Natural killer cell (primary cell): ENCODE data around the gene ADAMTS14. TPM values are rescaled to one million over a fixed set of nuclear protein-coding genes. Genes with fewer than 3 reads are reported as not detected.

Source experiments
- ATAC-seq, 3 donors: fragments of 150-1000 bp in 2 of 3; fragments of 200-7000 bp in 1 of 3; cut with Tn5 transposase; 1 replicate in 1 of 3; 2 replicates in 2 of 3; pipeline ENCODE4 v1.10.0; 2021; ENCODE audit warnings: mild to moderate bottlenecking in 2 of 3, moderate library complexity in 2 of 3
- DNase-seq, 2 donors: peaks; one replicate each; pipeline versions ENCODE4 v3.0.0 to v3.0.0-alpha.2; 2013 to 2021; ENCODE audit warnings: mixed read lengths in 1 of 2
- H3K27ac ChIP-seq: one replicate; pipeline ENCODE4 v1.5.1; 2013; ENCODE audit warnings: mild to moderate bottlenecking, low read length
- H3K27me3 ChIP-seq: one replicate; pipeline ENCODE4 v1.6.1; 2013; ENCODE audit warnings: low read length; ENCODE audit not compliant: control insufficient read depth, insufficient read depth
- H3K36me3 ChIP-seq: one replicate; pipeline ENCODE4 v1.6.1; 2013; ENCODE audit warnings: low read length; ENCODE audit not compliant: control insufficient read depth, insufficient read depth
- H3K4me1 ChIP-seq: one replicate; pipeline ENCODE4 v1.6.1; 2013; ENCODE audit warnings: low read length; ENCODE audit not compliant: control insufficient read depth, insufficient read depth
- H3K4me3 ChIP-seq: one replicate; pipeline ENCODE4 v1.5.1; 2013; ENCODE audit warnings: low read length
- H3K9me3 ChIP-seq: one replicate; pipeline ENCODE4 v1.6.1; 2013; ENCODE audit warnings: low read length; ENCODE audit not compliant: control insufficient read depth, insufficient read depth
- H3K27ac Mint-ChIP-seq, 2 donors: one replicate each; pipeline ENCODE4 v1.8.0; 2022; ENCODE audit warnings: mild to moderate bottlenecking in 2 of 2, mixed read lengths in 2 of 2, moderate library complexity in 1 of 2
- H3K27me3 Mint-ChIP-seq, 2 donors: one replicate each; pipeline ENCODE4 v1.8.0; 2022; ENCODE audit warnings: low read depth in 2 of 2, mixed read lengths in 2 of 2
- H3K36me3 Mint-ChIP-seq: one replicate; pipeline ENCODE4 v1.8.0; 2022; ENCODE audit warnings: mixed read lengths
- H3K4me1 Mint-ChIP-seq, 2 donors: one replicate each; pipeline ENCODE4 v1.8.0; 2022; ENCODE audit warnings: mixed read lengths in 2 of 2
- H3K4me3 Mint-ChIP-seq: one replicate; pipeline ENCODE4 v1.8.0; 2022; ENCODE audit warnings: mild to moderate bottlenecking, moderate library complexity, mixed read lengths
- H3K9me3 Mint-ChIP-seq, 2 donors: one replicate each; pipeline ENCODE4 v1.8.0; 2022; ENCODE audit warnings: mixed read lengths in 2 of 2
- WGBS: methylation state at CpG from one replicate; pipeline ENCODE4 v1.1.7; 2013; ENCODE audit warnings: missing lambda C conversion rate; ENCODE audit not compliant: insufficient coverage; 5-methylcytosine and 5-hydroxymethylcytosine counted together
- intact Hi-C: fragments of 100-400 bp; cut with micrococcal nuclease; formaldehyde crosslinking; loops from one replicate; pipeline ENCODE4 v1.14.2; 2022
- total RNA-seq, 4 donors: library from RNA; stranded (reverse); fragments of 120-200 nt in 1 of 4; gene quantifications; one replicate each; pipeline versions ENCODE4 v1.2.3 to v1.2.4, GENCODE V29; 2013 to 2022
- TF ChIP-seq, protein P1 (sequence below): fragments of 200-600 bp; IDR thresholded peaks from one replicate; pipeline ENCODE4 v1.8.0; 2022; ENCODE audit warnings: antibody characterized with exemption

ADAMTS14 gene
- total RNA-seq, 3 donors from 2014 or later (not counting 1 experiment from before 2014, with no cell fraction given): 0.70 to 1.5 (median 1.1) TPM

DNA sequence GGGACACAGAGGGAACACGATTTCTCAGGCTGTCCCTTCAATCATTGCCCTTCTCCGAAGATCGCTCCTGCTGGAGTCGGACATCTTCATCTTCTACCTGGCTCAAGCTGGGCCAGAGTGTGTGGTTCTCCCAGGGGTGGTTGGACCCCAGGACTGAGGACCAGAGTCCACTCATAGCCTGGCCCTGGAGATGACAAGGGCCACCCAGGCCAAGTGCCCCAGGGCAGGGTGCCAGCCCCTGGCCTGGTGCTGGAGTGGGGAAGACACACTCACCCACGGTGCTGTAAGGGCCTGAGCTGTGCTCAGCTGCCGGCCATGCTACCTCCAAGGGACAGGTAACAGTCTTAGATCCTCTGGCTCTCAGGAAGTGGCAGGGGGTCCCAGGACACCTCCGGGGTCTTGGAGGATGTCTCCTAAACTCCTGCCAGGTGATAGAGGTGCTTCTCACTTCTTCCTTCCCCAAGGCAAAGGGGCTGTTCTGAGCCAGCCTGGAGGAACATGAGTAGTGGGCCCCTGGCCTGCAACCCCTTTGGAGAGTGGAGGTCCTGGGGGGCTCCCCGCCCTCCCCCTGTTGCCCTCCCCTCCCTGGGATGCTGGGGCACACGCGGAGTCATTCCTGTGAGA lies 89.5 kb downstream of the ADAMTS14 start:
- intact Hi-C loops: no loop called here
- Histone ChIP-seq H3K4me3 (no peak overlapping the region), H3K27ac (no peak overlapping the region), H3K9me3 (no peaks in the 10 kb centered on the region), H3K4me1 (peaks cover 4% of the 10 kb centered on the region), H3K36me3 (no peaks in the 10 kb centered on the region), H3K27me3 (no peaks in the 10 kb centered on the region)
- Mint-ChIP-seq H3K4me3 (no peak overlapping the region), H3K36me3 (no peaks in the 10 kb centered on the region), H3K27me3 (no peaks in the 10 kb centered on the region), H3K27ac (no peak overlapping the region), H3K4me1 (peaks cover 10% of the 10 kb centered on the region in 2 donors), H3K9me3 (no peaks in the 10 kb centered on the region)
- 66% methylated on average over 10 of the region's 10 CpGs for WGBS
- DNase-seq (no peak), ATAC-seq (no peak)
- TF ChIP-seq, protein P1, sequence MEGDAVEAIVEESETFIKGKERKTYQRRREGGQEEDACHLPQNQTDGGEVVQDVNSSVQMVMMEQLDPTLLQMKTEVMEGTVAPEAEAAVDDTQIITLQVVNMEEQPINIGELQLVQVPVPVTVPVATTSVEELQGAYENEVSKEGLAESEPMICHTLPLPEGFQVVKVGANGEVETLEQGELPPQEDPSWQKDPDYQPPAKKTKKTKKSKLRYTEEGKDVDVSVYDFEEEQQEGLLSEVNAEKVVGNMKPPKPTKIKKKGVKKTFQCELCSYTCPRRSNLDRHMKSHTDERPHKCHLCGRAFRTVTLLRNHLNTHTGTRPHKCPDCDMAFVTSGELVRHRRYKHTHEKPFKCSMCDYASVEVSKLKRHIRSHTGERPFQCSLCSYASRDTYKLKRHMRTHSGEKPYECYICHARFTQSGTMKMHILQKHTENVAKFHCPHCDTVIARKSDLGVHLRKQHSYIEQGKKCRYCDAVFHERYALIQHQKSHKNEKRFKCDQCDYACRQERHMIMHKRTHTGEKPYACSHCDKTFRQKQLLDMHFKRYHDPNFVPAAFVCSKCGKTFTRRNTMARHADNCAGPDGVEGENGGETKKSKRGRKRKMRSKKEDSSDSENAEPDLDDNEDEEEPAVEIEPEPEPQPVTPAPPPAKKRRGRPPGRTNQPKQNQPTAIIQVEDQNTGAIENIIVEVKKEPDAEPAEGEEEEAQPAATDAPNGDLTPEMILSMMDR: no peak

DNA sequence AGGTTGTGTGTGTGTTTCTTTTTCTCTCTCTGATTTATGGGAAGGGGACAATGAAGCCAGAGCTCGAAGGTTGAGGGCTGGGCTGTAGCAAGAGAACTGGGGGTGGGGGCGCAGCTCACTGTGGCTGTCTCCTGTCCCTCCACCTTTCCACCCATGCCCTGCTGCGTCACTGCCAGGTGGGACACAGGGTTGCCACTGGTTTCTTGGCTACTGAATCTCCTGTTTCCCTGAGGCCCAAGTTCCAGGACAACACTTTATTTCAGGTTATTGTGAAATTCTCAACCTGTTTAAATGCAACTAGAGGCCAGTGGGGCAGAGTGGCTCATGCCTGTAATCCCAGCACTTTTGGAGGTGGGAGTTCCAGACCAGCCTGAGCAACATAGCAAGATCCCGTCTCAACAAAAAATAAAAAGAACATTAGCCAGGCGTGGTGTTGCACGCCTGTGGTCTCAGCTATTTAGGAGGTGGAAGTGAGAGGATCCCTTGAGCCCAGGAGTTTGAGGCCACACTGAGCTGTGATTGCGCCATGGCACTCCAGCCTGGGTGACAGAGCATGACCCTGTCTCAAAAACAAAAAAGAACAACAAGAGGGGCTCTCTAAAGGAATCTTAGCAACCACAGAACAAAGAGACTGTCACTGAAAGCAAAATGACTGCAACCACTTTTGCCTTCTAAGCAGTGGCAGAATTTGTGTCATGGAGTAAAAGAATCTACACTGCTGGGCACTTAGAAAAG lies 90.3 kb downstream of the ADAMTS14 start:
- intact Hi-C loops: no loop called here

DNA sequence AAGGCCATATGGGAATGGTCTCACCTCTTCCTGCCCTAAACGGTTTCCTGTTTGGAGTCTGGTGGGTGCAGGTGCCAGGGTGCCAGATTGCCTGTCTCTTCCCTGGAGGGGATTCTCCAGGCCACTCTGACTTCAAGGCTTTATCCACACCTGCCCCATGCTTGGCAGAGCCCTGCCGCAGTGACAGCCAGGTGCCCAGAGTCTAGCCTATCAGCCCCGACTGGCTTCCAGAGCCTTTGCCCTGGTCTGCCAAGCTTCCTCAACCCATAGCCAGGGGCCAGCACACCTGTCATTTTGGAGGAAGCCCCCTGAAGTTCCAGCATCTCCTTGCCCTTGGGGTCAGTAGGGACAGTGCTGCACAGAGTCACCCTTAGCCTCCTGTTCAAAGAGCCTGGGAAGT lies 91.3 kb downstream of the ADAMTS14 start:
- Histone ChIP-seq H3K4me3 (no peak overlapping the region), H3K27me3 (no peaks in the 10 kb centered on the region), H3K36me3 (no peaks in the 10 kb centered on the region), H3K4me1 (peaks cover 4% of the 10 kb centered on the region), H3K9me3 (no peaks in the 10 kb centered on the region), H3K27ac (no peak overlapping the region)
- TF ChIP-seq, protein P1: no peak
- WGBS: 71% methylated on average over 3 of the region's 3 CpGs
- intact Hi-C loops: no loop called here
- peaks cover 9% of the 10 kb centered on the region in 2 donors for H3K4me1 Mint-ChIP-seq
- DNase-seq: no peak
- H3K36me3 Mint-ChIP-seq: no peaks in the 10 kb centered on the region
- H3K4me3 Mint-ChIP-seq: no peak overlapping the region
- H3K27ac Mint-ChIP-seq: no peak overlapping the region
- H3K9me3 Mint-ChIP-seq: no peaks in the 10 kb centered on the region
- ATAC-seq: no peak
- H3K27me3 Mint-ChIP-seq: peaks cover 0 to 3% of the 10 kb centered on the region in 2 donors

More for the DNA sequence above, 90.3 kb downstream of the ADAMTS14 start:
- TF ChIP-seq, protein P1: no peak
- H3K4me1 ChIP-seq: peaks cover 4% of the 10 kb centered on the region
- 75% methylated on average over 6 of the region's 7 CpGs for WGBS
- no peak overlapping the region for H3K27ac ChIP-seq
- Mint-ChIP-seq H3K27ac (no peak overlapping the region), H3K27me3 (no peaks in the 10 kb centered on the region), H3K9me3 (no peaks in the 10 kb centered on the region), H3K4me1 (peaks cover 10% of the 10 kb centered on the region in 2 donors), H3K36me3 (no peaks in the 10 kb centered on the region), H3K4me3 (no peak overlapping the region)
- ATAC-seq (no peak), DNase-seq (no peak)
- H3K36me3 ChIP-seq: no peaks in the 10 kb centered on the region
- H3K27me3 ChIP-seq: no peaks in the 10 kb centered on the region
- H3K4me3 ChIP-seq: no peak overlapping the region
- no peaks in the 10 kb centered on the region for H3K9me3 ChIP-seq
